GM23338 (cell line): ENCODE data around the gene KRTAP5-6. TPM values are rescaled to one million over a fixed set of nuclear protein-coding genes. Genes with fewer than 3 reads are reported as not detected.

Experiments used
- ATAC-seq: fragments of 200-7000 bp; cut with Tn5 transposase; 3 replicates; pipeline ENCODE4 v1.9.1; 2020
- DNase-seq: peaks from one replicate; pipeline ENCODE4 v3.0.0-alpha.2; 2015; ENCODE audit warnings: low spot score
- H2AFZ ChIP-seq: fragments of 200-600 bp; sonication (generic); 2 replicates; pipeline ENCODE4 v1.8.0; 2016; ENCODE audit warnings: antibody characterized with exemption, mild to moderate bottlenecking, moderate library complexity
- H3F3A ChIP-seq: fragments of 200-600 bp; sonication (generic); replicated peaks from 2 replicates; pipeline ENCODE4 v1.8.0; 2017; ENCODE audit warnings: antibody characterized with exemption, mixed run types, low read depth
- H3K27ac ChIP-seq: fragments of 200-600 bp; sonication (generic); 2 replicates; pipeline ENCODE4 v1.6.1; 2016; ENCODE audit warnings: low read depth
- H3K27me3 ChIP-seq: fragments of 200-600 bp; sonication (generic); 2 replicates; pipeline ENCODE4 v1.8.0; 2016; ENCODE audit warnings: mild to moderate bottlenecking, mixed run types, moderate library complexity; ENCODE audit not compliant: insufficient read depth
- H3K36me3 ChIP-seq: fragments of 200-600 bp; sonication (generic); 2 replicates; pipeline ENCODE4 v1.8.0; 2016; ENCODE audit warnings: mild to moderate bottlenecking; ENCODE audit not compliant: insufficient read depth
- H3K4me1 ChIP-seq: fragments of 200-600 bp; sonication (generic); 2 replicates; pipeline ENCODE4 v1.8.0; 2016; ENCODE audit warnings: mild to moderate bottlenecking, moderate library complexity; ENCODE audit not compliant: insufficient read depth
- H3K4me2 ChIP-seq: fragments of 200-600 bp; sonication (generic); 2 replicates; pipeline ENCODE4 v1.7.1; 2017; ENCODE audit warnings: mixed run types
- H3K4me3 ChIP-seq: fragments of 200-600 bp; sonication (generic); 2 replicates; pipeline ENCODE4 v1.6.1; 2016; ENCODE audit warnings: mixed run types
- H3K79me2 ChIP-seq: fragments of 200-600 bp; sonication (generic); replicated peaks from 2 replicates; pipeline ENCODE4 v1.8.0; 2017; ENCODE audit warnings: mild to moderate bottlenecking; ENCODE audit not compliant: insufficient read depth
- H3K9me2 ChIP-seq: fragments of 200-600 bp; sonication (generic); 2 replicates; pipeline ENCODE4 v1.8.0; 2017; ENCODE audit not compliant: insufficient read depth
- H4K20me1 ChIP-seq: fragments of 200-600 bp; sonication (generic); replicated peaks from 2 replicates; pipeline ENCODE4 v1.8.0; 2017; ENCODE audit warnings: mild to moderate bottlenecking; ENCODE audit not compliant: insufficient read depth
- H3K27ac Mint-ChIP-seq: 2 replicates; pipeline ENCODE4 v1.8.0; 2020; ENCODE audit warnings: inconsistent platforms, mild to moderate bottlenecking, moderate library complexity, mixed read lengths
- H3K27me3 Mint-ChIP-seq: 3 replicates; pipeline ENCODE4 v1.8.0; 2022; ENCODE audit warnings: low read depth, mild to moderate bottlenecking, moderate library complexity, mixed read lengths, inconsistent platforms; ENCODE audit not compliant: insufficient read depth, poor library complexity
- H3K36me3 Mint-ChIP-seq: 3 replicates; pipeline ENCODE4 v1.8.0; 2021; ENCODE audit warnings: low read depth, mild to moderate bottlenecking, inconsistent platforms, moderate library complexity, mixed read lengths
- H3K4me1 Mint-ChIP-seq: 3 replicates; pipeline ENCODE4 v1.8.0; 2020; ENCODE audit warnings: mild to moderate bottlenecking, inconsistent platforms, mixed read lengths
- H3K4me3 Mint-ChIP-seq: 3 replicates; pipeline ENCODE4 v1.8.0; 2021; ENCODE audit warnings: moderate library complexity, mild to moderate bottlenecking, inconsistent platforms, mixed read lengths
- H3K9me3 Mint-ChIP-seq: 3 replicates; pipeline ENCODE4 v1.8.0; 2020; ENCODE audit warnings: moderate library complexity, mild to moderate bottlenecking, inconsistent platforms, mixed read lengths
- CREB1 ChIP-seq: fragments of 250-450 bp; sonication (Bioruptor Pico); IDR thresholded peaks from 2 replicates; pipeline ENCODE4 v1.5.0; 2020; ENCODE audit warnings: low read depth, mild to moderate bottlenecking, moderate library complexity
- EZH2 ChIP-seq: fragments of 200-600 bp; sonication (generic); IDR thresholded peaks from one replicate; pipeline ENCODE4 v1.8.0; 2017; ENCODE audit warnings: antibody characterized with exemption, mild to moderate bottlenecking, low read depth; ENCODE audit not compliant: unreplicated experiment
- EZH2phosphoT487 ChIP-seq: fragments of 200-600 bp; sonication (generic); IDR thresholded peaks from one replicate; pipeline ENCODE4 v1.8.1; 2018; ENCODE audit warnings: antibody characterized with exemption; ENCODE audit not compliant: unreplicated experiment
- REST ChIP-seq: IDR thresholded peaks from one replicate; pipeline ENCODE4 v1.6.1; 2018; ENCODE audit warnings: antibody characterized with exemption; ENCODE audit not compliant: unreplicated experiment
- STAT1 ChIP-seq: IDR thresholded peaks from one replicate; pipeline ENCODE4 v1.6.1; 2016; ENCODE audit warnings: antibody characterized with exemption; ENCODE audit not compliant: unreplicated experiment
- ZNF462 ChIP-seq: fragments of 250-450 bp; sonication (Bioruptor Pico); IDR thresholded peaks from 2 replicates; pipeline ENCODE4 v1.5.0; 2020; ENCODE audit warnings: mild to moderate bottlenecking, moderate library complexity
- polyA plus RNA-seq: library from polyadenylated mRNA; unstranded; fragments of >200 nt; fragmentation: Nextera tagmentation; extraction: Ambion mirVana; gene quantifications from 2 replicates; pipeline ENCODE4 v1.2.1, GENCODE V29; 2016
- total RNA-seq: library from RNA; depleted of rRNA; stranded (reverse); fragments of >200 nt; shearing (Covaris generic); gene quantifications from 2 replicates; pipeline ENCODE4 v1.2.3, GENCODE V29; 2014
- TF ChIP-seq, protein P1 (sequence below), 2 experiments: fragments of 200-600 bp in 1 of 2; sonication (generic) in 1 of 2; conservative IDR thresholded peaks; 2 replicates each; pipeline versions ENCODE4 v1.5.1 to v1.6.1; 2016 to 2017; ENCODE audit warnings: antibody characterized with exemption in 2 of 2, low read depth in 2 of 2, mild to moderate bottlenecking in 2 of 2, moderate library complexity in 1 of 2

Gene KRTAP5-6
- total and polyA plus RNA-seq, 2 experiments from 2014 or later = not detected

DNA sequence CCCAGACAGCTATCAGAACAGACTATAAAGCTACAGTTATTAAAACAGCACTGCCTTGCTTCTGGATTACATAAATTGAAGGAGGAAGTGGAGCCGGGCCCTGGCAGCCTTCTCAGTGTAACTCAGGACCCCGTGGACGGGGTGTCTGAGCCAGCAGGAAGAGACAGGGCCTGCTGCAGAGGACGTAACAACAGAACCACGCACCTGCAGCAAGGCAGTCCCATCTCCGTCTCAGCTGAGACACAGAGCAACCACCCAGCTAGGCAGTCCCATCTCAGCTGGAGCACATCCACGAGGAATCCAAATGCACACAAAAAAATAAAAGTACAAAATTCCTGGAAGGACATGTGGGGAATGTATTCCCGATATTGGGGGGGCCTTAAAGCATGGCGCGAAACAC is 17.1 kb upstream of the KRTAP5-6 start:
- no peaks in the 10 kb centered on the region for H3K9me2 ChIP-seq
- Mint-ChIP-seq H3K4me3 (no peak overlapping the region), H3K4me1 (no peaks in the 10 kb centered on the region), H3K27me3 (peaks cover 2% of the 10 kb centered on the region), H3K27ac (no peak overlapping the region), H3K9me3 (no peaks in the 10 kb centered on the region), H3K36me3 (no peaks in the 10 kb centered on the region)
- no peaks in the 10 kb centered on the region for H3K27me3 ChIP-seq
- H3K4me1 ChIP-seq = no peaks in the 10 kb centered on the region
- H3K4me2 ChIP-seq = no peak overlapping the region
- ATAC-seq (no peak), DNase-seq (no peak)
- no peaks in the 10 kb centered on the region for H4K20me1 ChIP-seq
- H3K27ac ChIP-seq = no peak overlapping the region
- no peak overlapping the region for H2AFZ ChIP-seq
- no peaks in the 10 kb centered on the region for H3K79me2 ChIP-seq
- TF ChIP-seq STAT1 = no peak
- no peak for TF ChIP-seq REST
- TF ChIP-seq ZNF462 = no peak
- no peak for TF ChIP-seq CREB1 (CRISPR knock-in tag)
- TF ChIP-seq, protein P1, sequence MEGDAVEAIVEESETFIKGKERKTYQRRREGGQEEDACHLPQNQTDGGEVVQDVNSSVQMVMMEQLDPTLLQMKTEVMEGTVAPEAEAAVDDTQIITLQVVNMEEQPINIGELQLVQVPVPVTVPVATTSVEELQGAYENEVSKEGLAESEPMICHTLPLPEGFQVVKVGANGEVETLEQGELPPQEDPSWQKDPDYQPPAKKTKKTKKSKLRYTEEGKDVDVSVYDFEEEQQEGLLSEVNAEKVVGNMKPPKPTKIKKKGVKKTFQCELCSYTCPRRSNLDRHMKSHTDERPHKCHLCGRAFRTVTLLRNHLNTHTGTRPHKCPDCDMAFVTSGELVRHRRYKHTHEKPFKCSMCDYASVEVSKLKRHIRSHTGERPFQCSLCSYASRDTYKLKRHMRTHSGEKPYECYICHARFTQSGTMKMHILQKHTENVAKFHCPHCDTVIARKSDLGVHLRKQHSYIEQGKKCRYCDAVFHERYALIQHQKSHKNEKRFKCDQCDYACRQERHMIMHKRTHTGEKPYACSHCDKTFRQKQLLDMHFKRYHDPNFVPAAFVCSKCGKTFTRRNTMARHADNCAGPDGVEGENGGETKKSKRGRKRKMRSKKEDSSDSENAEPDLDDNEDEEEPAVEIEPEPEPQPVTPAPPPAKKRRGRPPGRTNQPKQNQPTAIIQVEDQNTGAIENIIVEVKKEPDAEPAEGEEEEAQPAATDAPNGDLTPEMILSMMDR (conservative IDR thresholded peaks at IDR 0.05; ENCODE audit: low read depth in 2 of 2) = no peak
- no peak for TF ChIP-seq EZH2phosphoT487
- TF ChIP-seq EZH2 = no peak
- no peaks in the 10 kb centered on the region for H3K36me3 ChIP-seq
- H3K4me3 ChIP-seq = no peak overlapping the region
- H3F3A ChIP-seq = no peaks in the 10 kb centered on the region
